PC-9 (cell line): ENCODE measurements around the gene GAS7.

Experiments
- EZH2 ChIP-seq: fragments of 200-600 bp; sonication (generic); IDR thresholded peaks from 2 replicates; pipeline ENCODE4 v1.8.0; 2017; ENCODE audit warnings: antibody characterized with exemption, low read depth
- TF ChIP-seq, protein P1 (sequence below): fragments of 200-600 bp; sonication (generic); conservative IDR thresholded peaks from 2 replicates; pipeline ENCODE4 v1.6.1; 2017; ENCODE audit warnings: mixed run types, antibody characterized with exemption, mild to moderate bottlenecking, moderate library complexity

DNA sequence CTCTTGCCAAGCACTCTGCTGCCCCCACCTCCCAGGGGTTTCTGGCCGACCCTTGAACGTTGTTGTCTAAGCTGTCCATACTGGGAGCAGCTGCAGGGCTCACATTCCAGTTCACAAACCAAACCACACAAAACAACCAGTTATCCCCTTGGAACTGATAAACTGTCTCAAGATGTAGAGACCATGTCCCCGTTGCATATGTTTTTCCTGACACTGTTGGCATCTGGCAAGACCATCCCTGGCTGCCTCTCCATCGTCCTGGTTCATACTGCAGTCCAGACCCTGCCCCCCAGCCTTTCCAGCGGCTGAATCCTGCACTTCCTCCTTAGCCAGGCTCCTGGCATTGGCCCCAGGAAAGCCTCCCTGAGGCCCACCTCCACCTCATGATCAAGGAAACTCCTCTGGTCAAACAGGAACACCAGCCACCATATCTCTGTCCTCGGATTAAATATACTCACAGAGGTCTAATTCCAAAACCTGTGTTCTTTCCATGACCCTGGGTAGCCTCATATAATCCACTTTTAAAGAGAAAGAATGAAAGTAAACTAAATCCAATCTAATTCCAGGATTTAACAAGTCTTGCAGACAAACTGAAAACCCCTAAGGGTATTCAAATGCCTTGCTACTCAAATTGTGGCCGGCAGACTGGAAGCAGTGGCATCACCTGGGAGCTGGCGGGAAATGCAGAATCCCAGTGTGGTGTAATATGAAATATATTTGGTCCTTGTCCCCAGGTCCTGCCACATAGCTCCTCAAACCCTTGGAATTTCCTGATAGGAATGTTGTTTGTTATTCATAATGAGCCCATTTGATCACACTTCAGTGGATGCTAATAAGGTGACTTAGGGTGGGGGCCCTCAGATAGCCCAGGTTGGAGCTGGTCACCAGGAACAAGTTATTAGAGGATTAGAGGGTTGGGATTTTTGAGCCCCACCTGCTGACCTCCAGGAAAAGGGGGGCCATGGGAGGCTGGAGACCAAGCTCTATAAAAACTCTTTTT is 14.2 kb downstream of the GAS7 start:
- TF ChIP-seq, protein P1, sequence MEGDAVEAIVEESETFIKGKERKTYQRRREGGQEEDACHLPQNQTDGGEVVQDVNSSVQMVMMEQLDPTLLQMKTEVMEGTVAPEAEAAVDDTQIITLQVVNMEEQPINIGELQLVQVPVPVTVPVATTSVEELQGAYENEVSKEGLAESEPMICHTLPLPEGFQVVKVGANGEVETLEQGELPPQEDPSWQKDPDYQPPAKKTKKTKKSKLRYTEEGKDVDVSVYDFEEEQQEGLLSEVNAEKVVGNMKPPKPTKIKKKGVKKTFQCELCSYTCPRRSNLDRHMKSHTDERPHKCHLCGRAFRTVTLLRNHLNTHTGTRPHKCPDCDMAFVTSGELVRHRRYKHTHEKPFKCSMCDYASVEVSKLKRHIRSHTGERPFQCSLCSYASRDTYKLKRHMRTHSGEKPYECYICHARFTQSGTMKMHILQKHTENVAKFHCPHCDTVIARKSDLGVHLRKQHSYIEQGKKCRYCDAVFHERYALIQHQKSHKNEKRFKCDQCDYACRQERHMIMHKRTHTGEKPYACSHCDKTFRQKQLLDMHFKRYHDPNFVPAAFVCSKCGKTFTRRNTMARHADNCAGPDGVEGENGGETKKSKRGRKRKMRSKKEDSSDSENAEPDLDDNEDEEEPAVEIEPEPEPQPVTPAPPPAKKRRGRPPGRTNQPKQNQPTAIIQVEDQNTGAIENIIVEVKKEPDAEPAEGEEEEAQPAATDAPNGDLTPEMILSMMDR, result no peak
- TF ChIP-seq EZH2, result no peak
